Pancreas (tissue), 10 donors: ENCODE results near the gene USP13. TPM values are rescaled to one million over a fixed set of nuclear protein-coding genes. Genes with fewer than 3 reads are reported as not detected.

Source experiments
- ATAC-seq, 4 donors: fragments of 200-7000 bp; cut with Tn5 transposase; one replicate each; pipeline versions ENCODE4 v1.8.0 to v1.9.1; 2020; ENCODE audit warnings: mild to moderate bottlenecking in 4 of 4, moderate library complexity in 4 of 4
- DNase-seq, 6 donors: peaks; one replicate each; pipeline ENCODE4 v3.0.0-alpha.2; 2020
- FAIRE-seq: peaks from 2 replicates; lab custom pipeline; 2012; peaks lifted over from hg19 to GRCh38; lab: Jason Lieb, UNC
- H3K27ac ChIP-seq, 4 donors: fragments of 200-600 bp; sonication (generic); 1 replicate in 3 of 4; 2 replicates in 1 of 4; pipeline versions ENCODE4 v1.5.0 to v1.8.0; 2020
- H3K27me3 ChIP-seq, 4 donors: fragments of 200-600 bp; one replicate each; pipeline ENCODE4 v1.8.0; 2021
- H3K36me3 ChIP-seq, 3 donors: fragments of 200-600 bp; sonication (generic) in 1 of 3; one replicate each; pipeline versions ENCODE4 v1.5.0 to v1.8.0; 2020 to 2021
- H3K4me1 ChIP-seq, 3 donors: fragments of 200-600 bp; one replicate each; pipeline ENCODE4 v1.8.0; 2021
- H3K4me3 ChIP-seq, 4 donors: fragments of 200-600 bp; sonication (generic) in 2 of 4; one replicate each; pipeline versions ENCODE4 v1.5.0 to v1.8.0; 2020 to 2021
- H3K9me3 ChIP-seq, 4 donors: fragments of 200-600 bp; one replicate each; pipeline ENCODE4 v1.8.0; 2021
- CTCF ChIP-seq, 4 donors: fragments of 200-600 bp; sonication (generic) in 3 of 4; IDR thresholded peaks; one replicate each; pipeline versions ENCODE4 v1.5.0 to v1.8.0; 2021; ENCODE audit warnings: antibody characterized with exemption in 4 of 4
- WGBS, 2 donors: extraction: QIAGEN DNeasy Blood & Tissue Kit; methylation state at CpG; one replicate each; pipeline ENCODE4 v1.1.7; 2013; 5-methylcytosine and 5-hydroxymethylcytosine counted together
- intact Hi-C, 3 donors: fragments of 100-400 bp; cut with DNase I; formaldehyde crosslinking; loops; one replicate each; pipeline versions ENCODE4 v1.11.1 to v1.14.2; 2022
- polyA plus RNA-seq, 2 donors: library from polyadenylated mRNA; stranded (reverse); fragments of 200-250 nt; gene quantifications; one replicate each; pipeline ENCODE4 v1.2.3, GENCODE V29; 2013
- total RNA-seq, 6 donors: library from RNA; stranded (reverse); fragmentation: NEBNext Ultra II Directional in 4 of 6; extraction: Animal tissue kit (Norgen Biotek cat#: 25700) in 4 of 6; gene quantifications; one replicate each; pipeline versions ENCODE4 v1.2.1 to v1.2.4, GENCODE V29; 2021 to 2023
- donor health status: healthy with polysubstance abuse.
- donor health status: DM: no; HTN: no; CAD: no; lungs with moderate emphysema.
- donor health status: DM: no; HTN: no; CAD: no.
- donor health status: control.
- donor health status: control.
- donor health status: Bipolar disorder and iron deficiency.
- donor health status: DM: yes; HTN: yes; CAD: no.
- donor health status: DM: no; HTN: no; CAD: no.
- donor health status: DM: no; HTN: no; CAD: no.
- donor health status: DM: yes; HTN: yes; CAD: no.

The USP13 gene
- total and polyA plus RNA-seq, 8 donors: 1.1 to 6.1 (median 4.8) TPM

DNA sequence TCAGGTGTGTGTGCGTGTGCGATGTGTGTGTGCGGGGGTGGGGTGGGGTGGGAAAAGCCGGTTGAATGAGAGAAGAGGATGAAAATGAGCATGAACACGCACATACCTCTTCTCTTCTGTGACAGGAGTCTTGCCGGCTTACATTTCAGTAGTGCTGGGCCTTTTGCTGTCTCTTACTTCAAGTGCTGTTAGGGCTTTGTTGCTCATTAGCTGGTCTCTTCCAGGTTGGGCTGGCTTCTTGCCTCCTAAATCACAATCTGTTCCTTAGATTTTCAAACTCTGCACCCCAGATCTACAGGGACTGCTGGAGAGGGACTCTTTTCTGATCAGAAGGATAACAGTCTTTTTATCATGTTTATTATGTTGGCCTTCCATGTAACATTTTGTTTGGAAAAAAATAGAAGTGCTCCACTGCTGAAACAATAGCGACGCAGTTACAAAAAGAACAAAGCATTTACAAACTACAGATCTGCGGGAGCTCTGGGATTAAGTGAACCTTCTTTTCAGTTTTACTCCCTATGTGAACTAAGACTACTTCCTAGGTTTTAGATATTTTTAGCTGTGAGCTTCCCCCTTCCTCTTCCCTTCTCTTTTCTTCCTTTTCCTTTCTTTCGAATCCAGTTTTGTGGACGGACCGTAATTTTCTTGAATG is 48.5 kb downstream of the USP13 start:
- H3K4me1 ChIP-seq: no peaks in the 10 kb centered on the region
- H3K9me3 ChIP-seq: no peaks in the 10 kb centered on the region
- no peak overlapping the region for H3K27ac ChIP-seq
- FAIRE-seq (no peak), ATAC-seq (no peak), DNase-seq (no peak)
- 89 to 93% methylated on average over 12 of the region's 12 CpGs for WGBS, 2 donors
- intact Hi-C loops: no loop called here
- H3K27me3 ChIP-seq: no peaks in the 10 kb centered on the region
- no peak overlapping the region for H3K4me3 ChIP-seq
- TF ChIP-seq CTCF (IDR thresholded peaks at IDR 0.05): no peak
- H3K36me3 ChIP-seq: no peaks in the 10 kb centered on the region

DNA sequence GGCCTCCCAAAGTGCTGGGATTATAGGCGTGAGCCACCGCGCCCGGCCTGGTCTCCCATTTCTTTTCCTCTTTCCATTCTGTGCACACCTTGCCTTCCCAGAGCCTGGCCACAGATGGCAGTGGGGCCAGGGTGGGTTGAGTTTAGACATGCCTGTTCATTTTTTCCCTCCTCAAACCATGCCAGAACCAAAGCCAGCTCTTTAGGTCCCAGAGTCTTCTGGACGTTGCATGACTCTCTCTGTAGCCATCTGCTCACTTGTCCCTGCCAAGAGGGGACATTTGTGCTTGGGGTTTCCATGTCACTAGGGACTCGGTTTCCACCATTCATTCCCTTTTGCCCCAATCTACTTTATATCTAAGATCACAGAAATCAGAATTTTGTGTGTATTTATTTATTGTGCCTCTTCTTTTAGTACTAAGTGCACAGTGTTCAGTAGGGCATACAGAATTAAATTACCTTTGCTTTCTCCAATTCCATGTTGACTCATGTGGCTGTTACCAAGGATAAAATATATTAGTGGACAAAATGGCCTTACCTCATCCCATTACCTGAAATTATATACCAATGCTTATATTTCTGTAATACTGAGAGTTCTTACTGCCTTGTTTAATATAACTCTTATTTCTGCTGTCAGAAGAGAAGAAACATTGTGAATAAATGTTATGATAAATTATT is 49.6 kb downstream of the USP13 start:
- Histone ChIP-seq H3K4me3 (no peak overlapping the region), H3K4me1 (no peaks in the 10 kb centered on the region), H3K27ac (no peak overlapping the region), H3K27me3 (no peaks in the 10 kb centered on the region), H3K36me3 (no peaks in the 10 kb centered on the region), H3K9me3 (no peaks in the 10 kb centered on the region)
- ATAC-seq (peak in 2 of 4 donors; percentile 26 to 76), DNase-seq (no peak), FAIRE-seq (no peak)
- intact Hi-C loops: no loop called here
- WGBS, 2 donors: 95% methylated on average over 6 of the region's 6 CpGs
- TF ChIP-seq CTCF (IDR thresholded peaks at IDR 0.05): no peak

DNA sequence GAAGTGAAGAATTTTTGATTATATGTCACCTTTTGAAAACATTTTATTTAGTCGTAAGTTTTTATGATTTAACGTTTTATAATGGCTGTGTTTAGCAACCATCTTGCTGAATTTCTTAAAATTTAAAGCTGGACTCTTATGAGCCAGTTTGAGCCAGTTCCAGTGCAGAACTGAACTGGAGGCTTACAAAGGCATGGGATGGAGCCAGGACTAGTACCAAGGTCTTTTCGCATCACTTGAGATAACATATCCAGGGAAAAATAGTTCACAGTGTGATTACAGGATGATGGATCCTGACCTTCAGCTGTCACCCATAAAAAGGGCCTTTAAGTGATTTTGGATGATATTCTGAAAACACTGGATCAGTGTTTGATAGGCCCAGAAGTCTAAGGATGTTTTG is 51.0 kb downstream of the USP13 start:
- no peaks in the 10 kb centered on the region for H3K36me3 ChIP-seq
- H3K4me1 ChIP-seq: no peaks in the 10 kb centered on the region
- no peak for TF ChIP-seq CTCF (IDR thresholded peaks at IDR 0.05)
- no peaks in the 10 kb centered on the region for H3K9me3 ChIP-seq
- intact Hi-C loops: no loop called here
- DNase-seq: no peak
- ATAC-seq: no peak
- no peaks in the 10 kb centered on the region for H3K27me3 ChIP-seq
- WGBS, 2 donors: 73 to 91% methylated on average over 3 of the region's 3 CpGs
- no peak overlapping the region for H3K27ac ChIP-seq
- no peak for FAIRE-seq
- no peak overlapping the region for H3K4me3 ChIP-seq

- H3K36me3 ChIP-seq: peaks cover 0 to 7% (median 2%) of the 10 kb centered on the region in 3 donors
- ATAC-seq: no peak
- intact Hi-C loops: no loop called here
- H3K27ac ChIP-seq: no peak overlapping the region
- 89 to 91% methylated on average over 1 of the region's 1 CpG for WGBS, 2 donors
- no peak for FAIRE-seq
- no peak for TF ChIP-seq CTCF (IDR thresholded peaks at IDR 0.05)
- H3K9me3 ChIP-seq: no peaks in the 10 kb centered on the region
- no peaks in the 10 kb centered on the region for H3K4me1 ChIP-seq
- no peak overlapping the region for H3K4me3 ChIP-seq
- no peak for DNase-seq
- H3K27me3 ChIP-seq: no peaks in the 10 kb centered on the region
These were observed 53.4 kb downstream of the USP13 start for GRCh38 chr3:179706233-179706632.

- intact Hi-C loops: no loop called here
- ATAC-seq: no peak
- WGBS, 2 donors: 89 to 90% methylated on average over 5 of the region's 5 CpGs
- FAIRE-seq: no peak
- Histone ChIP-seq H3K4me1 (no peaks in the 10 kb centered on the region), H3K27me3 (no peaks in the 10 kb centered on the region), H3K4me3 (no peak overlapping the region), H3K9me3 (no peaks in the 10 kb centered on the region), H3K36me3 (peaks cover 0 to 7% (median 2%) of the 10 kb centered on the region in 3 donors), H3K27ac (no peak overlapping the region)
- no peak for TF ChIP-seq CTCF (IDR thresholded peaks at IDR 0.05)
- no peak for DNase-seq
These were observed 57.2 kb downstream of the USP13 start for GRCh38 chr3:179710079-179710478.
